ENCODE results near the gene SLC2A13. TPM values are rescaled to one million over a fixed set of nuclear protein-coding genes. Genes with fewer than 3 reads are reported as not detected.

The SLC2A13 gene
- total RNA-seq, 1 experiment from 2014 or later: 12.1 TPM

DNA sequence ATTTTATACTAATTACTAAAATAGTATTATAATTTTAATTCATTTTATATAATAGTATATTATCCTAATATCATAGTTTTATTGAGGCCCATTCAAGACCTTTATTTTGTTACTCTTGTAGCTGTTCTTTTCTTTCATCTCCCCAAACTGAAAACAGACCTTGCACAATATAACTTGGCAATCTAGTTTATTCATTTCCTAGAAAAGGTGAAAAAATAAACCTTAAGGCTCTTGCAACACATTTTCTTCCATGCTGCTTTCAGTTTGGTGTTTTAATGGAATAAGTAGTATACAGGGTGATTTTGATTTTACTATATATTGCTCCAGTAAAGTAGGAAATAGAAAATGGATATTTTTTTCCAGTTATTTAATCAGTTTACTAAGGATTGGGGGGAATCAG is 174.0 kb downstream of the SLC2A13 start:
- H3K9me3 ChIP-seq (ENCODE audit: control insufficient read depth, insufficient read depth, low read depth, low read length): no peaks in the 10 kb centered on the region
- no peak for DNase-seq (ENCODE audit: low read depth, low spot score)
- intact Hi-C loops (cut with micrococcal nuclease; ENCODE audit: unreplicated experiment): no loop called here
- TF ChIP-seq POLR2AphosphoS5 (IDR thresholded peaks at IDR 0.05; ENCODE audit: low read depth, low read length): no peak
- TF ChIP-seq, protein P1, sequence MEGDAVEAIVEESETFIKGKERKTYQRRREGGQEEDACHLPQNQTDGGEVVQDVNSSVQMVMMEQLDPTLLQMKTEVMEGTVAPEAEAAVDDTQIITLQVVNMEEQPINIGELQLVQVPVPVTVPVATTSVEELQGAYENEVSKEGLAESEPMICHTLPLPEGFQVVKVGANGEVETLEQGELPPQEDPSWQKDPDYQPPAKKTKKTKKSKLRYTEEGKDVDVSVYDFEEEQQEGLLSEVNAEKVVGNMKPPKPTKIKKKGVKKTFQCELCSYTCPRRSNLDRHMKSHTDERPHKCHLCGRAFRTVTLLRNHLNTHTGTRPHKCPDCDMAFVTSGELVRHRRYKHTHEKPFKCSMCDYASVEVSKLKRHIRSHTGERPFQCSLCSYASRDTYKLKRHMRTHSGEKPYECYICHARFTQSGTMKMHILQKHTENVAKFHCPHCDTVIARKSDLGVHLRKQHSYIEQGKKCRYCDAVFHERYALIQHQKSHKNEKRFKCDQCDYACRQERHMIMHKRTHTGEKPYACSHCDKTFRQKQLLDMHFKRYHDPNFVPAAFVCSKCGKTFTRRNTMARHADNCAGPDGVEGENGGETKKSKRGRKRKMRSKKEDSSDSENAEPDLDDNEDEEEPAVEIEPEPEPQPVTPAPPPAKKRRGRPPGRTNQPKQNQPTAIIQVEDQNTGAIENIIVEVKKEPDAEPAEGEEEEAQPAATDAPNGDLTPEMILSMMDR (IDR thresholded peaks at IDR 0.05): no peak
- no peak for TF ChIP-seq TCF7L2 (IDR thresholded peaks at IDR 0.05; ENCODE audit: low read depth, low read length)
- no peak for TF ChIP-seq SIN3A (IDR thresholded peaks at IDR 0.05; ENCODE audit: borderline replicate concordance, insufficient read depth, low read depth, low read length)
- TF ChIP-seq, protein P2, sequence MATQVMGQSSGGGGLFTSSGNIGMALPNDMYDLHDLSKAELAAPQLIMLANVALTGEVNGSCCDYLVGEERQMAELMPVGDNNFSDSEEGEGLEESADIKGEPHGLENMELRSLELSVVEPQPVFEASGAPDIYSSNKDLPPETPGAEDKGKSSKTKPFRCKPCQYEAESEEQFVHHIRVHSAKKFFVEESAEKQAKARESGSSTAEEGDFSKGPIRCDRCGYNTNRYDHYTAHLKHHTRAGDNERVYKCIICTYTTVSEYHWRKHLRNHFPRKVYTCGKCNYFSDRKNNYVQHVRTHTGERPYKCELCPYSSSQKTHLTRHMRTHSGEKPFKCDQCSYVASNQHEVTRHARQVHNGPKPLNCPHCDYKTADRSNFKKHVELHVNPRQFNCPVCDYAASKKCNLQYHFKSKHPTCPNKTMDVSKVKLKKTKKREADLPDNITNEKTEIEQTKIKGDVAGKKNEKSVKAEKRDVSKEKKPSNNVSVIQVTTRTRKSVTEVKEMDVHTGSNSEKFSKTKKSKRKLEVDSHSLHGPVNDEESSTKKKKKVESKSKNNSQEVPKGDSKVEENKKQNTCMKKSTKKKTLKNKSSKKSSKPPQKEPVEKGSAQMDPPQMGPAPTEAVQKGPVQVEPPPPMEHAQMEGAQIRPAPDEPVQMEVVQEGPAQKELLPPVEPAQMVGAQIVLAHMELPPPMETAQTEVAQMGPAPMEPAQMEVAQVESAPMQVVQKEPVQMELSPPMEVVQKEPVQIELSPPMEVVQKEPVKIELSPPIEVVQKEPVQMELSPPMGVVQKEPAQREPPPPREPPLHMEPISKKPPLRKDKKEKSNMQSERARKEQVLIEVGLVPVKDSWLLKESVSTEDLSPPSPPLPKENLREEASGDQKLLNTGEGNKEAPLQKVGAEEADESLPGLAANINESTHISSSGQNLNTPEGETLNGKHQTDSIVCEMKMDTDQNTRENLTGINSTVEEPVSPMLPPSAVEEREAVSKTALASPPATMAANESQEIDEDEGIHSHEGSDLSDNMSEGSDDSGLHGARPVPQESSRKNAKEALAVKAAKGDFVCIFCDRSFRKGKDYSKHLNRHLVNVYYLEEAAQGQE (IDR thresholded peaks at IDR 0.05; ENCODE audit: insufficient read depth in 1 of 2, low read depth in 2 of 2, low read length in 1 of 2): no peak
- ChIA-PET CTCF (no interaction called here), POLR2A (no interaction called here)
- in situ Hi-C loops (cut with HindIII; ENCODE audit: low pct_unique_long_range_greater_than_20kb, low sequenced_read_pairs): no loop called here
- H3K4me1 ChIP-seq (ENCODE audit: control insufficient read depth, insufficient read depth, low read length): no peaks in the 10 kb centered on the region
- no peak for ATAC-seq
- H3K36me3 ChIP-seq (ENCODE audit: control insufficient read depth, insufficient read depth, low read length): no peaks in the 10 kb centered on the region
- no TSS peak for BruUV-seq (replicated peaks)
- H3K4me3 ChIP-seq (ENCODE audit: low read depth in 2 of 2, low read length in 2 of 2): no peak overlapping the region
- no peak overlapping the region for H3K27ac ChIP-seq (ENCODE audit: low read length)
- no peaks in the 10 kb centered on the region for H3K27me3 ChIP-seq (ENCODE audit: control insufficient read depth, insufficient read depth, low read length)

DNA sequence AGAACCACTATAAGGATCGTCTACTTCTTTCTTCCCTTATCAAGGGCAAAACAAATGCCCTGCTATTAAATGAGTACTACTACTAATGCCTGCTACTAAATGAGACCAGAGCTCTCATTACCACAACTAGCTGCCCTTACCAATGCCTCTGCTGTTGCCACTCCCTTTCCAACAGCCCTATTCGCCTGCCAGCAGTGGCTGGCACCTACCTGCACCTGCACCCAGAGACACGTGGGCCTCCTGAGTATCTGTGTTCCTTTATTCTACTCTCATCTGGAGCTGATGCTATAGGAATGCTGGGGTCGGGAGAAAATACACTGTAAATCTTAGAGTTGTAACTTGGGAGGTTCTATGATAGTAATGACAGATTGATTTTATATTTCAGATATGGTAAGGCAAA is 174.7 kb downstream of the SLC2A13 start:
- TF ChIP-seq POLR2AphosphoS5 (IDR thresholded peaks at IDR 0.05; ENCODE audit: low read depth, low read length): no peak
- no peak for TF ChIP-seq TCF7L2 (IDR thresholded peaks at IDR 0.05; ENCODE audit: low read depth, low read length)
- no peak for TF ChIP-seq SIN3A (IDR thresholded peaks at IDR 0.05; ENCODE audit: borderline replicate concordance, insufficient read depth, low read depth, low read length)
- TF ChIP-seq, protein P2 (IDR thresholded peaks at IDR 0.05; ENCODE audit: insufficient read depth in 1 of 2, low read depth in 2 of 2, low read length in 1 of 2): no peak
- TF ChIP-seq, protein P1 (IDR thresholded peaks at IDR 0.05): no peak
- Histone ChIP-seq H3K27me3 (ENCODE audit: control insufficient read depth, insufficient read depth, low read length) (no peaks in the 10 kb centered on the region), H3K4me3 (ENCODE audit: low read depth in 2 of 2, low read length in 2 of 2) (no peak overlapping the region), H3K9me3 (ENCODE audit: control insufficient read depth, insufficient read depth, low read depth, low read length) (no peaks in the 10 kb centered on the region), H3K36me3 (ENCODE audit: control insufficient read depth, insufficient read depth, low read length) (no peaks in the 10 kb centered on the region), H3K27ac (ENCODE audit: low read length) (no peak overlapping the region), H3K4me1 (ENCODE audit: control insufficient read depth, insufficient read depth, low read length) (no peaks in the 10 kb centered on the region)
- DNase-seq (ENCODE audit: low read depth, low spot score): no peak
- ATAC-seq: no peak
- CTCF ChIA-PET: no interaction called here
- in situ Hi-C loops (cut with HindIII; ENCODE audit: low pct_unique_long_range_greater_than_20kb, low sequenced_read_pairs) (no loop called here), intact Hi-C loops (cut with micrococcal nuclease; ENCODE audit: unreplicated experiment) (no loop called here)
- no TSS peak for BruUV-seq (replicated peaks)
- POLR2A ChIA-PET: no interaction called here
